Tibial artery (tissue), 4 donors: ENCODE measurements around the gene NISCH.

ENCODE experiments used
- DNase-seq, 2 donors: peaks; one replicate each; pipeline ENCODE4 v3.0.0-alpha.2; 2019
- H3K27ac ChIP-seq, 2 donors: fragments of 200-600 bp; sonication (generic) in 1 of 2; 1 replicate in 1 of 2; 2 replicates in 1 of 2; pipeline ENCODE4 v1.5.1; 2018 to 2019; ENCODE audit warnings: mild to moderate bottlenecking in 1 of 2
- H3K27me3 ChIP-seq, 2 donors: fragments of 200-600 bp; sonication (generic) in 1 of 2; one replicate each; pipeline versions ENCODE4 v1.5.1 to v1.6.0; 2016 to 2019
- H3K36me3 ChIP-seq, 3 donors: fragments of 200-600 bp; sonication (generic) in 2 of 3; one replicate each; pipeline ENCODE4 v1.5.1; 2016 to 2019; ENCODE audit warnings: mild to moderate bottlenecking in 2 of 3
- H3K4me1 ChIP-seq, 4 donors: fragments of 200-600 bp; sonication (generic) in 2 of 4; 1 replicate in 3 of 4; 2 replicates in 1 of 4; pipeline ENCODE4 v1.5.1; 2016 to 2019
- H3K4me3 ChIP-seq, 2 donors: fragments of 200-600 bp; sonication (generic) in 1 of 2; 1 replicate in 1 of 2; 2 replicates in 1 of 2; pipeline ENCODE4 v1.5.1; 2018 to 2019; ENCODE audit warnings: mild to moderate bottlenecking in 2 of 2
- H3K9me3 ChIP-seq, 3 donors: fragments of 200-600 bp; sonication (generic) in 1 of 3; one replicate each; pipeline ENCODE4 v1.5.1; 2016 to 2019
- intact Hi-C: fragments of 100-400 bp; cut with DNase I; formaldehyde crosslinking; loops from one replicate; pipeline ENCODE4 v1.15.0; 2023; ENCODE audit warnings: low total_unique reads
- TF ChIP-seq, protein P1 (sequence below), 2 experiments: fragments of 200-600 bp in 1 of 2; fragments of 450-650 bp in 1 of 2; IDR thresholded peaks; one replicate each; pipeline ENCODE4 v1.5.1; 2017 to 2019; ENCODE audit warnings: antibody characterized with exemption in 2 of 2, mild to moderate bottlenecking in 1 of 2, moderate library complexity in 1 of 2

Gene NISCH

DNA sequence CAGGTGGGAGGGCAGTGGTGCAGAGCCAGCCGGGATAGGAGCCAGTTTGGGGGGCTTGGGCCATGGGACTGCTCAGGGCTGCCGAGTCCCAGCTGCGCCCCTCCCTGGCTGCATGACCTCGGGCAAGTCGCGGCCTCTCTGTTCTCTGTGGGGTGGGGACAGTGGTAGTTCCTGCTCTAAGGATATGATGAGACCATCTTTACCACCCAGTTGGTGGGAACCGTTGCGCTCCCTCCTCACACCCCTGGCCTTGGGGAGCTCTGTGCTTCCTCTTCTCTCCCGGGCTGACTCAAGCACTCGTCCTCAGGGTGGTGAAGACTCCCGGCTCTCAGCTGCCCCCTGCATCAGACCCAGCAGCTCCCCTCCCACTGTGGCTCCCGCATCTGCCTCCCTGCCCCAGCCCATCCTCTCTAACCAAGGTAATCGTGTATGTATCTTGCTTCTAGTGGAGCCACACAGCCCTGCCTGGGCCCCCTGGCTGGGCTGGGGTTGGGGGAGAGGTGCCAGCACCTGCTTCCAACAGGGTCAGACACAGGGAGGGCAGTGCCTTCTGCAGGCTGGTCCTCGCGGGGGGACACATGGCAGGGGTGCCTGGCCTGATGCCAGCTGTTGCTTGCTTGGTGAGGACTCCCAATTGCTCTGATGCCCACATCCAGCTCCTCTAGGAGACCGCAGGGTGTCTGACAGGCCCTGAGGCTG is 24.6 kb downstream of the NISCH start:
- intact Hi-C loops: loop anchor here (10.0 kb wide), 1 partner anchor 55 kb away; the partner anchor contains the start of genes NT5DC2 and UQCC5
- no peaks in the 10 kb centered on the region for H3K9me3 ChIP-seq
- TF ChIP-seq, protein P1, sequence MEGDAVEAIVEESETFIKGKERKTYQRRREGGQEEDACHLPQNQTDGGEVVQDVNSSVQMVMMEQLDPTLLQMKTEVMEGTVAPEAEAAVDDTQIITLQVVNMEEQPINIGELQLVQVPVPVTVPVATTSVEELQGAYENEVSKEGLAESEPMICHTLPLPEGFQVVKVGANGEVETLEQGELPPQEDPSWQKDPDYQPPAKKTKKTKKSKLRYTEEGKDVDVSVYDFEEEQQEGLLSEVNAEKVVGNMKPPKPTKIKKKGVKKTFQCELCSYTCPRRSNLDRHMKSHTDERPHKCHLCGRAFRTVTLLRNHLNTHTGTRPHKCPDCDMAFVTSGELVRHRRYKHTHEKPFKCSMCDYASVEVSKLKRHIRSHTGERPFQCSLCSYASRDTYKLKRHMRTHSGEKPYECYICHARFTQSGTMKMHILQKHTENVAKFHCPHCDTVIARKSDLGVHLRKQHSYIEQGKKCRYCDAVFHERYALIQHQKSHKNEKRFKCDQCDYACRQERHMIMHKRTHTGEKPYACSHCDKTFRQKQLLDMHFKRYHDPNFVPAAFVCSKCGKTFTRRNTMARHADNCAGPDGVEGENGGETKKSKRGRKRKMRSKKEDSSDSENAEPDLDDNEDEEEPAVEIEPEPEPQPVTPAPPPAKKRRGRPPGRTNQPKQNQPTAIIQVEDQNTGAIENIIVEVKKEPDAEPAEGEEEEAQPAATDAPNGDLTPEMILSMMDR (IDR thresholded peaks at IDR 0.05): no peak
- H3K27ac ChIP-seq: no peak overlapping the region
- no peak overlapping the region for H3K4me3 ChIP-seq
- no peaks in the 10 kb centered on the region for H3K27me3 ChIP-seq
- peaks cover 0 to 5% (median 0%) of the 10 kb centered on the region in 4 donors for H3K4me1 ChIP-seq
- peaks cover 83 to 100% (median 95%) of the 10 kb centered on the region in 3 donors for H3K36me3 ChIP-seq
- DNase-seq: no peak

DNA sequence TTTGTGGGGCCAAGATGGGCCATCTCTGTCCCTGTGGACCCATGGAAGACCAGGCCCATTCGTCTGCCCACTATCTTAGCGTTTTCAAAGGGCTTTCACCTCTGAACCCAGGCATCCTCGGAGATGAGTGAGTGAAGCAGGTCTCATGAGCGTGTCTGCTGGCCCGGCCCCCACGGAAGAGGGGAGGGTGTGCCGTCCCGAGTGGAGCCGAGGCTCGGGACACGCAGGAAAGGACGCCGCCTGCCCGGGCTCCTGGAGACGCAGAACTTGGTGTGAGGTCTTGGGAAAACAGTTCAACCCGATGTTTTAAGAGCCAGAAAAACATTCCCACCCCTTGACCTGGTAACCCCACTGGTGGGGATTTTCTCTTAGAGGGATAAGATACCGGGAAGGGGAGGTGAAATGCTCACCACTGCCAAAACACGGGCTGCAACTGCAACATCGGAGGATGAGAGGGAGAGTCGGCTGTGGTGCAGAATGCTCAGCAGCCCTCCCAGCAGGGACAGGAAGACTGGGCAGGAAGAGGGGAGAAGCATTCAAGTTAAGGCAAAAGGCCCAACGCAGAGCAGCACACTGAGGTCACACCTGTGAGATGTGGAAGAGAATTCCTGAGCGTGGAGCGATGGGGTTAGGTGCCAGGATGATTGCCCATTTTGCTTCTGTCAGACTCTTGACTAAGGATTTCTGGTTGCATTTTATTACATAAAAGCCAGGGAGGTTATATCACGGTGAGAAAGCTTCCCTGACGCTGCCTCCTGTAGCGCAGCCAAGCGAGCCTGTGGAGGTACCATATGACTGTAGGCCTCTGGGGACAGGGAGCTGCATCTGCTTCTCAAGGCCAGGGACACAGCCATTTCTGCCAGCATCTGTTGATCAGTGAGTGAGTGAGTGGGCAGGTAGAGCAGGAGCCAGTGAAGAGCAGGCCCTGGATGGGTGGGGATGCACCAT is 25.6 kb downstream of the NISCH start:
- Histone ChIP-seq H3K9me3 (no peaks in the 10 kb centered on the region), H3K36me3 (peaks cover 81 to 100% (median 95%) of the 10 kb centered on the region in 3 donors), H3K27ac (no peak overlapping the region), H3K4me1 (peaks cover 0 to 5% (median 0%) of the 10 kb centered on the region in 4 donors), H3K4me3 (no peak overlapping the region), H3K27me3 (no peaks in the 10 kb centered on the region)
- intact Hi-C loops: no loop called here
- no peak for DNase-seq
- TF ChIP-seq, protein P1 (IDR thresholded peaks at IDR 0.05): no peak

DNA sequence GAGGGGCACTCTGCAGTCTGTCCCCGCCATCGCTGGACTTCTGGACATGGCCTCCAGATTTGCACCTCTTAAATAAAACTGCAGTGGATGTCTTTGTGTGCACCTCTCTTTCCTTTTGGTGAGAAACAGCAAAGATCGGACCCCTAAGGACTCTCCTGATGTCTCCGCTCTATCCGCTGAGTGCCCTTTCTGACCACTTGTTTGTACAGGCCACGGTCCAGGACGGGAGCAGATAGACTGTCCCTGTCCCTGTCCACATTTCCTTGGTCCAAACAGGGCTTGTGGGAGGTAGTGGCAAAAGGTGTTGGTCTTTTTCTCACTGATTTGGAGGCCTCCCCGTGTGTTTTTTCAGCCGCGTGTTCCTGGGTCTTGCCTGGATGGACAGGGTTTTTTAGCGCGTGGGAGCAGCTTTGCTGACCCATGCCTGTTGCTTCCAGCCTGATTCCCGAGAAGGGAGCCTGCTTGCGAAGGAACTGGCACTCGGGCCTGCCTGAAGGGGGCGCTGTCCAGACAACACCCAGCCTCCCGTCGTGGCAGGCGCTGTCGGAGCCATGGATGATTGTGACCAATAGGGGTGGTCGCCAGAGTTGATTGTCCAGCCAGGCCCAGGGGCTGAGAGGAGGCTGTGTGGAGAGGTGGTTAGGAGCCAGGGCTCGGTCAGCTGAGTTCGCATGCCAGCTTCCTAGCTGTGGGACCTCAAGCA is 26.6 kb downstream of the NISCH start:
- H3K27ac ChIP-seq: no peak overlapping the region
- no peaks in the 10 kb centered on the region for H3K27me3 ChIP-seq
- no peaks in the 10 kb centered on the region for H3K9me3 ChIP-seq
- peaks cover 81 to 100% (median 94%) of the 10 kb centered on the region in 3 donors for H3K36me3 ChIP-seq
- intact Hi-C loops: no loop called here
- TF ChIP-seq, protein P1 (IDR thresholded peaks at IDR 0.05): peak in 1 of 2 experiments; percentile 14
- H3K4me1 ChIP-seq: peaks cover 0 to 5% (median 0%) of the 10 kb centered on the region in 4 donors
- no peak overlapping the region for H3K4me3 ChIP-seq
- DNase-seq: no peak

DNA sequence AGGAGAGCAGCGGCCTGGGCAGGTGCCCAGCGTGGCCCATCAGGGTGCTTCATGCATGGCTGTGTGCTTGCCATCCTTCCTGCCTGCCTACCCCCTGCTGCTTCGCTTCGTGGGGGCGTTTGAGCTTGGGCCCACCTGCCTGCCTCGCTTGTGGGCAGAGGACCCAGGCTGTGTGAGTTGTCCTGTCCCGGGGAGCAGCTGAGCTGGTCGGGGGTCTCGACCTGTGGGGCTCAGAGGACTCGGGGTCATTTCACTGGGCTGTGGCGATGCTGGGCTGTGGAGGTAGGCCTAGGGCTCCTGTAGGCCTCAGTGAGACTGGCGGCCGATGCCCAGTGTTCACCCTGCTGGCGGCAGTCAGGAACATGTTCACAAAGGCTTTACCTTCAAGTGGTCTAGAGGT is 27.7 kb downstream of the NISCH start:
- TF ChIP-seq, protein P1 (IDR thresholded peaks at IDR 0.05): no peak
- no peak for DNase-seq
- no peak overlapping the region for H3K27ac ChIP-seq
- no peaks in the 10 kb centered on the region for H3K27me3 ChIP-seq
- peaks cover 0 to 5% (median 0%) of the 10 kb centered on the region in 4 donors for H3K4me1 ChIP-seq
- H3K9me3 ChIP-seq: no peaks in the 10 kb centered on the region
- intact Hi-C loops: no loop called here
- no peak overlapping the region for H3K4me3 ChIP-seq
- H3K36me3 ChIP-seq: peaks cover 79 to 100% (median 94%) of the 10 kb centered on the region in 3 donors
